IPS DF 19.7 (cell line): Measurements from ENCODE around the gene IL15RA.
A peak's percentile ranks its signal among the peaks of the same experiment; 100 is the strongest.

Source experiments
- DNase-seq: peaks from one replicate; pipeline ENCODE4 v3.0.0-alpha.2; 2013; ENCODE audit warnings: low read depth, low spot score

Gene IL15RA

GRCh38 chr10:5977471-5978229 is at the start of gene IL15RA:
TSS of gene IL15RA (minus strand) at chr10:5977543. CDS start at chr10:5977492, 51 bp downstream.
- no peak for DNase-seq

GRCh38 chr10:6025683-6026255 is 48.4 kb upstream of the IL15RA start:
- DNase-seq = no peak

GRCh38 chr10:6024334-6024682 is 47.0 kb upstream of the IL15RA start:
- DNase-seq = no peak

GRCh38 chr10:6023661-6024333 is 46.5 kb upstream of the IL15RA start:
- DNase-seq = no peak

- DNase-seq = no peak
Measured at GRCh38 chr10:6022660-6023059, 45.3 kb upstream of the IL15RA start.

GRCh38 chr10:6020826-6021225 is 43.5 kb upstream of the IL15RA start:
- DNase-seq = no peak

GRCh38 chr10:6019796-6020195 is 42.5 kb upstream of the IL15RA start:
- DNase-seq = no peak

- no peak for DNase-seq
Measured at GRCh38 chr10:6019010-6019782, 41.9 kb upstream of the IL15RA start.

GRCh38 chr10:6018422-6018821 is 41.1 kb upstream of the IL15RA start:
- no peak for DNase-seq

- no peak for DNase-seq
Measured at GRCh38 chr10:6017781-6018354, 40.5 kb upstream of the IL15RA start.

- peak; percentile 28 for DNase-seq
Measured at GRCh38 chr10:6014241-6014761, 37.0 kb upstream of the IL15RA start.

- DNase-seq = no peak
Measured at GRCh38 chr10:6013413-6014192, 36.3 kb upstream of the IL15RA start.

- DNase-seq = no peak
Measured at GRCh38 chr10:6012121-6012905, 35.0 kb upstream of the IL15RA start.

- DNase-seq = no peak
Measured at GRCh38 chr10:6011558-6011957, 34.2 kb upstream of the IL15RA start.

GRCh38 chr10:6010569-6010968 is 33.2 kb upstream of the IL15RA start:
- no peak for DNase-seq

GRCh38 chr10:6009961-6010360 is 32.6 kb upstream of the IL15RA start:
- DNase-seq = no peak

GRCh38 chr10:6009150-6009549 is 31.8 kb upstream of the IL15RA start:
- DNase-seq = no peak

- no peak for DNase-seq
Measured at GRCh38 chr10:6008497-6009142, 31.3 kb upstream of the IL15RA start.

GRCh38 chr10:6006991-6007390 is 29.6 kb upstream of the IL15RA start:
- no peak for DNase-seq
